ENCODE measurements around the gene PGM5.

The PGM5 gene

DNA sequence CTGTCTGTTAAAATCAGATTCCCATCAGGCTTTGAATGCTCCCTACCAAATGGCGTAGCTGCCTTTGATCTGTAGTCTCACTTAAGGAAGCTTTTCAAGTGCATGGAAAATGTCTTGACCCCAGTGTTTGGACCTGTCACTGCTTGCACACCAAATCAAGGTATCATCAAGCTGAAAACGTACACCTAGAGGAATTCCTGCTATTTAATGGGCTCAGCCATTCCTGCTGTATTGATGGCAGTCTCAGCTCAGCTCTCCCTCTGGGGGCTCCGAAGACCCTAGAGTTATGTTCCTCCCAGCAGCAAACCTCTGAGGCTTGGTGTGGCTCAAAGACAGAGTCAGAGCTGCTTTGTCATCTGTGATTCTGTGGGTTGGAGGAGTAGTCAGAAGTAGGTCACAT is 63.5 kb downstream of the PGM5 start:
- Histone ChIP-seq H2BK120ac (ENCODE audit: low read depth, low read length) (no peak overlapping the region), H3K4me2 (ENCODE audit: insufficient read depth, low read length, poor library complexity, severe bottlenecking) (no peak overlapping the region), H2AFZ (ENCODE audit: low read length) (no peak overlapping the region), H3K36me3 (replicated peaks in 1 of 2; ENCODE audit: control insufficient read depth in 2 of 2, insufficient read depth in 2 of 2, low read length in 2 of 2) (no peaks in the 10 kb centered on the region), H2BK12ac (ENCODE audit: low read length) (no peak overlapping the region), H2AK5ac (ENCODE audit: low read depth, low read length) (no peak overlapping the region), H4K8ac (ENCODE audit: low read depth, low read length) (no peak overlapping the region), H3K27ac (replicated peaks; ENCODE audit: low read length) (no peak overlapping the region), H3K9me3 (replicated peaks in 1 of 2; ENCODE audit: control insufficient read depth in 2 of 2, insufficient read depth in 1 of 2, low read depth in 1 of 2, low read length in 2 of 2) (no peaks in the 10 kb centered on the region), H3K14ac (ENCODE audit: low read length) (no peak overlapping the region), H3K27me3 (ENCODE audit: control insufficient read depth in 3 of 3, insufficient read depth in 3 of 3, low read depth in 1 of 3, low read length in 3 of 3) (peaks cover 0 to 16% (median 0%) of the 10 kb centered on the region in 3 experiments), H2BK5ac (ENCODE audit: low read length) (no peak overlapping the region), H3K4me3 (ENCODE audit: low read length in 2 of 2) (no peak overlapping the region), H3K18ac (ENCODE audit: low read length) (no peak overlapping the region), H4K91ac (ENCODE audit: low read depth, low read length, poor library complexity) (no peak overlapping the region), H3K4ac (ENCODE audit: low read length) (no peak overlapping the region), H3K23ac (ENCODE audit: low read depth, low read length, poor library complexity) (no peak overlapping the region), H3K9ac (ENCODE audit: low read depth, low read length, poor library complexity) (no peak overlapping the region), H3K4me1 (ENCODE audit: control insufficient read depth in 2 of 2, insufficient read depth in 1 of 2, low read depth in 1 of 2, low read length in 2 of 2) (peaks cover 0 to 13% of the 10 kb centered on the region in 2 donors), H2BK15ac (ENCODE audit: low read length) (no peak overlapping the region), H3K79me1 (ENCODE audit: low read depth, low read length) (no peaks in the 10 kb centered on the region)
- WGBS, 2 donors (ENCODE audit: extremely low coverage in 2 of 2, insufficient read length in 2 of 2, insufficient replicate concordance in 1 of 2) = no CpG with 5 or more reads among the region's 3 CpGs
- no peak for DNase-seq (ENCODE audit: low spot score)

DNA sequence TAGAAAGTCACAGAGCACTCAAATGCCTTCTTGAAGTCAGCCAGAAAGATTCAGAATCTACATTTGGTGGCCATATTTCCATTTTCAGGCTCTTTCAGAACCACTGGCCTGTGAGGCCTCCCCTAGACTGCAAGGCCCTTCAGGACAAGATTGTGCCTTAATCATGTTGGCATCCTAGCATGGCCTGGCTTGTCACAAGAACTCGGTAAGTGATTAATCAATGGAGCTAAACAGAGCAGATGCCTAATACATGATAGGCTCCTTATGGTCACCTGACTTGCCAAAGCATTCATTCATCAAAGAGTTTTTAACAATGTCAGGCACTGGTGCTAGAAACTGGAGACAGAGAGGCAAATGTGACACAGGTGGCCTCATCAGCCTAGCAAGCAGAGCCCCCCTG is 70.3 kb downstream of the PGM5 start:
- no peak for DNase-seq (ENCODE audit: low spot score)
- H3K4ac ChIP-seq (ENCODE audit: low read length) = no peak overlapping the region

GRCh38 chr9:68427216-68427977 is 71.0 kb downstream of the PGM5 start:
- Histone ChIP-seq H3K27me3 (ENCODE audit: control insufficient read depth in 3 of 3, insufficient read depth in 3 of 3, low read depth in 1 of 3, low read length in 3 of 3) (peaks cover 0 to 3% (median 0%) of the 10 kb centered on the region in 3 experiments), H3K4me2 (ENCODE audit: insufficient read depth, low read length, poor library complexity, severe bottlenecking) (no peak overlapping the region), H3K23ac (ENCODE audit: low read depth, low read length, poor library complexity) (no peak overlapping the region), H2AFZ (ENCODE audit: low read length) (no peak overlapping the region), H3K79me1 (ENCODE audit: low read depth, low read length) (no peaks in the 10 kb centered on the region), H3K9ac (ENCODE audit: low read depth, low read length, poor library complexity) (no peak overlapping the region), H2AK5ac (ENCODE audit: low read depth, low read length) (no peak overlapping the region), H3K14ac (ENCODE audit: low read length) (no peak overlapping the region), H2BK15ac (ENCODE audit: low read length) (no peak overlapping the region), H3K18ac (ENCODE audit: low read length) (no peak overlapping the region), H3K4ac (ENCODE audit: low read length) (no peak overlapping the region), H2BK12ac (ENCODE audit: low read length) (no peak overlapping the region), H4K8ac (ENCODE audit: low read depth, low read length) (no peak overlapping the region), H3K4me3 (ENCODE audit: low read length in 2 of 2) (no peak overlapping the region), H4K91ac (ENCODE audit: low read depth, low read length, poor library complexity) (no peak overlapping the region), H3K9me3 (replicated peaks in 1 of 2; ENCODE audit: control insufficient read depth in 2 of 2, insufficient read depth in 1 of 2, low read depth in 1 of 2, low read length in 2 of 2) (no peaks in the 10 kb centered on the region), H3K4me1 (ENCODE audit: control insufficient read depth in 2 of 2, insufficient read depth in 1 of 2, low read depth in 1 of 2, low read length in 2 of 2) (no peaks in the 10 kb centered on the region), H2BK120ac (ENCODE audit: low read depth, low read length) (no peak overlapping the region), H3K36me3 (replicated peaks in 1 of 2; ENCODE audit: control insufficient read depth in 2 of 2, insufficient read depth in 2 of 2, low read length in 2 of 2) (no peaks in the 10 kb centered on the region), H3K27ac (replicated peaks; ENCODE audit: low read length) (no peak overlapping the region), H2BK5ac (ENCODE audit: low read length) (no peak overlapping the region)
- no peak for DNase-seq (ENCODE audit: low spot score)

More for the DNA sequence above, 70.3 kb downstream of the PGM5 start:
- Histone ChIP-seq H4K91ac (ENCODE audit: low read depth, low read length, poor library complexity) (no peak overlapping the region), H3K9ac (ENCODE audit: low read depth, low read length, poor library complexity) (no peak overlapping the region), H3K4me3 (ENCODE audit: low read length in 2 of 2) (no peak overlapping the region), H3K14ac (ENCODE audit: low read length) (no peak overlapping the region), H3K27ac (replicated peaks; ENCODE audit: low read length) (no peak overlapping the region), H3K4me1 (ENCODE audit: control insufficient read depth in 2 of 2, insufficient read depth in 1 of 2, low read depth in 1 of 2, low read length in 2 of 2) (no peaks in the 10 kb centered on the region), H3K23ac (ENCODE audit: low read depth, low read length, poor library complexity) (no peak overlapping the region), H2AFZ (ENCODE audit: low read length) (no peak overlapping the region), H2BK120ac (ENCODE audit: low read depth, low read length) (no peak overlapping the region), H4K8ac (ENCODE audit: low read depth, low read length) (no peak overlapping the region), H3K9me3 (replicated peaks in 1 of 2; ENCODE audit: control insufficient read depth in 2 of 2, insufficient read depth in 1 of 2, low read depth in 1 of 2, low read length in 2 of 2) (no peaks in the 10 kb centered on the region), H2BK15ac (ENCODE audit: low read length) (no peak overlapping the region), H3K4me2 (ENCODE audit: insufficient read depth, low read length, poor library complexity, severe bottlenecking) (no peak overlapping the region), H3K79me1 (ENCODE audit: low read depth, low read length) (no peaks in the 10 kb centered on the region), H3K18ac (ENCODE audit: low read length) (no peak overlapping the region), H3K36me3 (replicated peaks in 1 of 2; ENCODE audit: control insufficient read depth in 2 of 2, insufficient read depth in 2 of 2, low read length in 2 of 2) (no peaks in the 10 kb centered on the region), H2AK5ac (ENCODE audit: low read depth, low read length) (no peak overlapping the region), H3K27me3 (ENCODE audit: control insufficient read depth in 3 of 3, insufficient read depth in 3 of 3, low read depth in 1 of 3, low read length in 3 of 3) (peaks cover 0 to 3% (median 0%) of the 10 kb centered on the region in 3 experiments), H2BK12ac (ENCODE audit: low read length) (no peak overlapping the region), H2BK5ac (ENCODE audit: low read length) (no peak overlapping the region)
- no CpG with 5 or more reads among the region's 1 CpG for WGBS, 2 donors (ENCODE audit: extremely low coverage in 2 of 2, insufficient read length in 2 of 2, insufficient replicate concordance in 1 of 2)

- Histone ChIP-seq H3K79me1 (ENCODE audit: low read depth, low read length) (no peaks in the 10 kb centered on the region), H2AFZ (ENCODE audit: low read length) (no peak overlapping the region), H3K27me3 (ENCODE audit: control insufficient read depth in 3 of 3, insufficient read depth in 3 of 3, low read depth in 1 of 3, low read length in 3 of 3) (peaks cover 0 to 3% (median 0%) of the 10 kb centered on the region in 3 experiments), H2AK5ac (ENCODE audit: low read depth, low read length) (no peak overlapping the region), H2BK15ac (ENCODE audit: low read length) (no peak overlapping the region), H3K9me3 (replicated peaks in 1 of 2; ENCODE audit: control insufficient read depth in 2 of 2, insufficient read depth in 1 of 2, low read depth in 1 of 2, low read length in 2 of 2) (no peaks in the 10 kb centered on the region), H3K14ac (ENCODE audit: low read length) (no peak overlapping the region), H4K91ac (ENCODE audit: low read depth, low read length, poor library complexity) (no peak overlapping the region), H3K27ac (replicated peaks; ENCODE audit: low read length) (no peak overlapping the region), H2BK120ac (ENCODE audit: low read depth, low read length) (no peak overlapping the region), H3K36me3 (replicated peaks in 1 of 2; ENCODE audit: control insufficient read depth in 2 of 2, insufficient read depth in 2 of 2, low read length in 2 of 2) (no peaks in the 10 kb centered on the region), H3K23ac (ENCODE audit: low read depth, low read length, poor library complexity) (no peak overlapping the region), H2BK5ac (ENCODE audit: low read length) (no peak overlapping the region), H3K9ac (ENCODE audit: low read depth, low read length, poor library complexity) (no peak overlapping the region), H3K4me2 (ENCODE audit: insufficient read depth, low read length, poor library complexity, severe bottlenecking) (no peak overlapping the region), H3K4me3 (ENCODE audit: low read length in 2 of 2) (no peak overlapping the region), H3K4ac (ENCODE audit: low read length) (no peak overlapping the region), H4K8ac (ENCODE audit: low read depth, low read length) (no peak overlapping the region), H3K4me1 (ENCODE audit: control insufficient read depth in 2 of 2, insufficient read depth in 1 of 2, low read depth in 1 of 2, low read length in 2 of 2) (no peaks in the 10 kb centered on the region), H3K18ac (ENCODE audit: low read length) (no peak overlapping the region), H2BK12ac (ENCODE audit: low read length) (no peak overlapping the region)
- no peak for DNase-seq (ENCODE audit: low spot score)
- no CpG with 5 or more reads among the region's 2 CpGs for WGBS, 2 donors (ENCODE audit: extremely low coverage in 2 of 2, insufficient read length in 2 of 2, insufficient replicate concordance in 1 of 2)
Observed at GRCh38 chr9:68428481-68428880, 72.1 kb downstream of the PGM5 start.

Data from neuronal stem cell (in vitro differentiated cells).